ENCODE data around the gene KIF26B.
"Not testable (repeated sequence)": the region's sequence is repeated elsewhere in the genome, so short reads cannot be mapped to it uniquely, and the experiment has no call there.

Gene KIF26B

DNA sequence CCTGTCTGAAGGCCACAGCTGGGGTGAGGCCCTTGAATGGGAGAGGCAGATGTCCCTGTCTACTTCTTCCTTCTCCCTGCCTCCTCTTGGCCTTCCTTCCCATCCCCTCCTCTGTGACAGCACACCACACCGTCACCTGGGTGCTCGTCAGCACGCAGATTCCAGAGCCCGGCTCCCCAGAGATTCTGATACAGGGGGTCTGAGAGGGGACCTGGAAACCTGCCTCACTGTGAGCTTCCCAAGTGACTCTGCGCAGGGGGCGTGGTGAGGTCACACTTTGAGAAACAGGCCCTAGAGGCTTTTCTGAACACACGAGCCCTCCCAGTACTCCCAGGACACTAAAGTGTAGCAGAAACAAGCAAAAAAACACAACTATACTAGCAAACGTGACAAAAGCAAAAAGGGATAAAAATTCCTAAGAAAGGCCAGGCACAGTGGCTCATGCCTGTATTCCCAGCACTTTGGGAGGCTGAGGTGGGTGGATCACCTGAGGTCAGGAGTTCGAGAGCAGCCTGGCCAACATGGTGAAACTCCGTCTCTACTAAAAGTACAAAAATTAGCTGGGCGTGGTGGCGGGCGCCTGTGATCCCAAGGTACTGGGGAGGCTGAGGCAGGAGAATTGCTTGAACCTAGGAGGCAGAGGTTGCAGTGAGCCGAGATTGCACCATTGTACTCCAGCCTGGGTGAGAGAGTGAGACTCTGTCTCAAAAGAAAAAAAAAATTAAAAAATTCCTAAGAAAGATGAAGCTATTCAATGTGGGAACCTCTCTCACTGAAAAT is 201.3 kb downstream of the KIF26B start:
- DNase-seq (ENCODE audit: low spot score), result not testable (repeated sequence)

DNA sequence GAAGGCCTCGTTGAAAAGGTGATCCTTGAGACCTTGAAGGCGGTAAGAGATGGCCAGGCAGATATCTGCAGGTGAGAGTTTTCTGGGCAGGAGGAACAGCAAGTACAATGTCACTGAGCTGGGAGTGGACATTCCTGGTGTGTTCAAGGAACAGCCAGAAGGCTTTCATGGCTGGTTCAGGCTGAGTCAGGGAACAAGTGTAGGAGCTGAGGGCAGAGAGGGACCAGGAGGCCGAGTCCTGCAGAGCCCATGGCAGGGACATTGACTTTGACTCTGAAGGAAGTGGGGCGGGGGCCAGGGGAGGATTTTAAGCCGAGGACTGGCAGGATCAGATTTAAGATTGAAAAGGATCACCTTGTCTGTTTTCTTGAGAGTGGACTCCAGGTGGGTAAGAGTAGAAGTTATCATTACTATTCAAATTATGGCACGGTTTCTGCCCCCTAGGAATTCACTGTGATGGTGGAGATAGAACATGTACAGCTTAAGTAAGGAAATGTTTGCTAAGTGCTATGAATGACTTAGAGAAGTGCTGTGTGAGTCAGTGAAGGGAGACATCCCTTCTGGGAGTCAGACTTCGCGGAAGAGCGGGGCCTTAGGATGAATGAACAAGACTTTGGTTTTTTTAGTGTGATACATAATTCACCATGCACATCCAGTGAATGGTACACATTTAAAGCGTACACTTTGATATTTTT is 202.3 kb downstream of the KIF26B start:
- no peak for DNase-seq (ENCODE audit: low spot score)

DNA sequence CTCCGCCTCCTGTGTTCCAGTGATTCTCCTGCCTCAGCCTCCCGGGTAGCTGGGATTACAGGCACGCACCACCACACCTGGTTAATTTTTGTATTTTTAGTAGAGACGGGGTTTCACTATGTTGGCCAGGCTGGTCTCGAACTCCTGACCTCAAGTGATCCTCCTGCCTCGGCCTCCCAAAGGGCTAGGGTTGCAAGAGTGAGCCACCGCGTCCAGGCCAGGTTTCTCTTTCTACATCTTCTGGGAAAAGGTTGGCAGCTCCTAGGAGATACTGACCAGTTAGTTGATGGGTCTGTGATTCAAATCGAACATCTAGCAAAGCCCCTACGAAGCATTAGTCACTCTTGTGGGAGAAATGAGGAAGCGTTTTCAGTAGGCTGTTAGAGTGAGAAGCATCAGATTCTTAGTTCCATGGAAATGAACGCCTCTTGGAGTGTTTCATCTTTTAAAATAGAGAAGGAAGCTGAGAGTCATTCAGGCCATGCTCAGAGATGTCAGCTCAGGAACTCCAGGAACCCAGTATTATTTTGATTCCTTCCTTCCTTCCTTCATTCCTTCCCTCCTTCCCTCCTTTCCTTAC is 204.4 kb downstream of the KIF26B start:
- not testable (repeated sequence) for DNase-seq (ENCODE audit: low spot score)

DNA sequence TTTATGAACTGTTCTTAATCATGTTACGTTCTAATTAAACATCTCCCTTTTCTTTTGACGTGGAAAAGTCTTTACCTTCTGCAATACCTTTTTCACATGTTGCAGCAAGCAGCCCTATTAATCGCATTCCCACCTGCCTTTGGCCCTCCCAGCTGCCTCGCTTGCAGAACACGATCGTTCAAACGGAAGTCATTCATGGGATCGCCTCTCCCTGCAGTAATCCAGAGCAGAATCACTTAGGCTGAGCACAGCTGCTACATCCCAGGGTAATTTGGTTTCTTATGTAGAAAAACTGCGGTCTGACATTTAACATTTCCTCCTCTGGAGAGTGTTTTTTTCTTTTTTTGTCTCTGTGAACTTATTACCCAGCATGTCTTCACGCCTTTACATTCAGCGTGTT is 206.3 kb downstream of the KIF26B start:
- no peak for DNase-seq (ENCODE audit: low spot score)

DNA sequence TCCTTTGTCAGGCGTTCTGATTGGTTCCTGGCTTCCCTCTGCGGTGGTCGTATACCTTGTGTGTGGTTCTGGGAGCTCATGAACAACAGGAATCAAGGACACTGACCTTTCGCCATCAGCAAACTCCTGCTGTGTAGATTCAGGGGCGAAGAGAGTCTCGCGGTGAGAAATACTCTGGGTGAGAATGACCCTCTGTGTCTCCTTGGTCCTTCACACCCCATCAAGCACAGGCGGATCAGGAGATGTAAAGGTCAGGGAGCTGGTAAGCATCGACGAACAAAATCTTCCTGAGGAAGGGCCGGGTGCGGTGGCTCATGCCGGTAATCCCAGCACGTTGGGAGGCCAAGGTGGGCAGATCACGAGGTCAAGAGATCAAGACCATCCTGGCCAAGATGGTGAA is 207.2 kb downstream of the KIF26B start:
- no peak for DNase-seq (ENCODE audit: low spot score)

DNA sequence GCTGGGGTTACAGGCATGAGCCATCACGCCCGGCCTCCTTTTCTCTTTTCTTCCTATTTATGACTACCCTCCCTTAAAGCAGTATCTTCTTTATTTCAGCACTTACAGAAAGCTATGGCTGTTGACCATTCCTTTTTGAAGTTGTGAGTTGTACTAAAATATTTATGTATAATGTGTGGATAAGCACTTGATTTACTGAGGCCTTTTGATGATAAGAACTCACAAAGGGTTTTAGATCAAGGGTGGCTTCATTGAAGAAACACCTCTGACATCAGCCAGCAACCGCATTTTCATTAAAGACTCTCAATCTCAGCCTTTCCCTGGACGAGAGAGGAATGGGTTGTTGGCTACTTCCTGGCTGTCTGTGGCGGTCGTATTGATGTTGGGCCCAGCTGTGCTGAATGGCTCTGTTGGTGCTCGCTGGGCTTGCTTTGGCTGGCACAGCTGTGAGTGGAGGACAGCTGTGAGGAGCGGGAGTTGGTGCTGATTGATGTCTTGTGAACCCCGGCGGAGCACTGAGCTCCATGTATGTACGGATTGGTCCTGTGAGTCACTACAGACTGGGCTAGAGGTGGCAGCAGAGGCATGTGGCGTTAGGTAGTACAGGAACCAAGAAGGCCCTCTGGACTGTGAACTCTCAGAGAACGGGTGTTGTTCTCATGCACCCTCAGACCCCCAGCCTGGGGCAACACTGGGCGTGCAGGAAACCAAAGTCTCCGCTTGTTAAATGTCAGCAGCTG is 208.8 kb downstream of the KIF26B start:
- no peak for DNase-seq (ENCODE audit: low spot score)

DNA sequence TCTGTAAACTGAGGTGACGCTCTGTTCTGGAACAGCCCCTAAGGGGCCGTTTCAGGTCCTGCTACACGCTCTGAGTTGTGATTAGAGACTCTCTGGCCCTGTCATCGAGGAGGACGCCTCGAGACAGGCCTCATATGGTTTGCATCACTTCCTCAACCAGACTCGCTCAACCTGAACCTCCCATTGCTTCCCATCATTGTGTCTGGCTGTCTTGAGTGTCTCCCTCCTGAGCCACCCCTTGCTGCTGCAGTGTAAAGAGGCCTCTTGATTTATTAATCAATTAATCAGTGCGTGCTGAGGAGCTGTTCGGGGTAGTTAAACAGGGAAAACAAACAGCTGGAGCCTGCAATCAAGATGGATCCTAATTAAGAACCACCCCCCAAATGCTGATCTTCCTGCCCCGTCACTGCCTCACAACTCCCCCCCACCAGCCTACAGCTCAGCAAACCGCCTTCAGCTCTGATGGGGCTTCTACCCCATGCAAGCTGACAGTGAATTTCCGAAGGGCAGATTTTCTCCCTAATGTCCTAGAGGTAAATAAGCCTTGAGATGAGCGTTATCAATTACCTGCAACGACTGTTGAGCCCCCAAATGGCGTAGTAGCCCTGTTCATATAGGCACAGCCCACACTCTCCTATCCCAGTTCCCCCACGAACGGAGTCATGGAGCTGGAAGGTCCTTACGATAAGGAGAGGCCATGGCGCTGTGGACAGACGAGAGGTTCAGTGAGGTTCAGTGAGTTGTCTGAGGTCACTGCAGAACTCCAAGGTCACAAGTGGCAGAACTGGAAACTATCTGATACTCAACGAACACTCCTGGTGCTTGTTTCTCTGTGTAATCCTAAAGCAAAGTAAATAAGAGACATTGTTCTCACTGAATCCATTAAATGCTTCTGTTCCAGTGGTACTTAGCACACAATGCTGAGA is 210.6 kb downstream of the KIF26B start:
- peak; percentile 20 for DNase-seq (ENCODE audit: low spot score)

DNA sequence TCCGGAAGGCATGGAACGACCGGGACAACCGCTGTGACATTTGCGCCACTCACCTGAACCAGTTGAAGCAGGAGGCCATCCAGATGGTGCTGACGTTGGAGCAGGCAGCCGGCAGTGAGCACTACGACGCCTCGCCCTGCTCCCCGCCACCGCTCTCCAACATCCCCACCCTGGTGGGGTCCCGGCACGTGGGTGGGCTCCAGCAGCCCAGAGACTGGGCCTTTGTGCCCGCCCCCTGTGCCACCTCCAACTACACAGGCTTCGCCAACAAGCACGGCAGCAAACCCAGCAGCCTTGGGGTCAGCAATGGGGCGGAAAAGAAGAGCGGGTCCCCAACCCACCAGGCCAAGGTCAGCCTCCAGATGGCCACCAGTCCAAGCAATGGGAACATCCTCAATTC is 212.1 kb downstream of the KIF26B start:
- DNase-seq (ENCODE audit: low spot score), result no peak

DNA sequence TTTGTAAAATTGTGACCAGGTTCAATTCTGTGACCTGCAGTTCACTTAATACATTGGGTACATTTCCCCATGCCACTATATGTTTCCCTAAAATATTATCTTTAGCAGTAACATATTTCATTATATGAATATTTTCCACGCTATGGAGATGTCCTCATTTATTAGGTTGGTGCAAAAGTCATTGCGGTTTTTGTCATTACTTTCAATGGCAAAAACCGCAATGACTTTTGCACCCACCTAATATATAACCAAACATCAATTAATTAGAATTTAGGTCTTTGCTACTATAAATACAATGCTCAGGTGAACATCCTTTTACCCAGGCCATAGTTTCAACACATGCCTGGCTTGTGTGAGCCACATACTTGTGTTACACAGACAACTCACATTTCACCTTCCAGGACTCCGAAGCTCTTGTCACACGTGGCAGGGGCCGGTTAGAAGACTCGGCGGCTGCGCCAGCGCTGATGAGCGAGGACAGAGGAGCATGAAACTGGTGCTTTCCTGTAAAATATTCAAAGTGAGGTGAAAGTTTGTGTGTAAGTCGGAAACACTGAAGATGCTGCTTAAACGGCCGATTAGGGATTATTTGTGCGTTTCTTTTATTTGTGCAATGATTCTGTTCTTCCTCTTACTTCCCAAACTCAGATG is 215.5 kb downstream of the KIF26B start:
- no peak for DNase-seq (ENCODE audit: low spot score)

DNA sequence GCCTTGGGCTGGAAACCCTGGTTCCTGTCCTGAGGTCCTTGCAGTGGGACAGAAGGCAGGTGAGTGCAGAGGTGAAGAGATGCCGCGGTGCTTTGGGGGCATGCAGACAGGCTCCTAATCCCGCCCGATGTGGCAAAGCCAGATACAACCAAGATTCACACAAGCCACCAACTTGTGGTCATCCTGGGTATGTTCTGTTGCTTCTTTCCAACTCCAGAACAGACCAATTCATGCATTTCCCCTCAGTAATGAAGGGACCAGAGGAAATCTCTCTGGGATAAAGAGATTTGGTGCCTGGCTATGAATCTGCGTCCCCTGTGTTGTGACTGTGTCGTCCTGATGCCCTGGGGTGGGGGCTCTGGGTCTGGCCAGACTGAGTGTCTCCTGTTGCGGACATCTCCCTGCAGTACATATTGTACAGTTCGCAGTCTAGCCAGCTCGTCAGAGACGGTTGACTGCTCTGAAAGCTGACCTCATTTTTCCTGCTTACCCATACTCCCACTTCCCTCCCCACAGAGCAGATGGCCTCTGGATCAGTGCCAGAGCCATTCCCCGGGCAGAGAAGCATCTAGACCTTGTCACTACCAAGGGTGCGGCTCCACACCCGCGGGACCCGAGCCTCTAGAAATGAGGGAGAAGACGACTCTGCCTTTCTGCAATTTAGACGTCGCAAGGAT is 216.3 kb downstream of the KIF26B start:
- no peak for DNase-seq (ENCODE audit: low spot score)

DNA sequence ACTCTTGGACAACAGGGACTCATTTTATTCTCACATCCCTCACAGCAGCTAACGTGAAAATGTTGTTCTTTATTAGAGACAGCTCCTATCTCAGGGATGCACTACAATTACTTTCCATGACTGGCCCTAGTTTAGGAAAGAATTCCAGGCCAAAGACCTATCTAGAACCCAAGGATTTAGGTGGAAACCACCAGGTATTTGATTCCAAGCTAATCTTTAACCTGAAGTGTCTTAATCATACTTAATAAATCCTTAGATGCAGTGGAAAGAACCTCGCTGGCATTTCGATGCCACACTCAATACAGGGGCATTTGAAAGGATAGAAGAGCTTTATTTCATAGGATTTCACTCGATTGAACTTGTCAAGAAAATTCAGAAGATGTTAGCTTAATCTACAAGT is 218.3 kb downstream of the KIF26B start:
- DNase-seq (ENCODE audit: low spot score), result no peak

DNA sequence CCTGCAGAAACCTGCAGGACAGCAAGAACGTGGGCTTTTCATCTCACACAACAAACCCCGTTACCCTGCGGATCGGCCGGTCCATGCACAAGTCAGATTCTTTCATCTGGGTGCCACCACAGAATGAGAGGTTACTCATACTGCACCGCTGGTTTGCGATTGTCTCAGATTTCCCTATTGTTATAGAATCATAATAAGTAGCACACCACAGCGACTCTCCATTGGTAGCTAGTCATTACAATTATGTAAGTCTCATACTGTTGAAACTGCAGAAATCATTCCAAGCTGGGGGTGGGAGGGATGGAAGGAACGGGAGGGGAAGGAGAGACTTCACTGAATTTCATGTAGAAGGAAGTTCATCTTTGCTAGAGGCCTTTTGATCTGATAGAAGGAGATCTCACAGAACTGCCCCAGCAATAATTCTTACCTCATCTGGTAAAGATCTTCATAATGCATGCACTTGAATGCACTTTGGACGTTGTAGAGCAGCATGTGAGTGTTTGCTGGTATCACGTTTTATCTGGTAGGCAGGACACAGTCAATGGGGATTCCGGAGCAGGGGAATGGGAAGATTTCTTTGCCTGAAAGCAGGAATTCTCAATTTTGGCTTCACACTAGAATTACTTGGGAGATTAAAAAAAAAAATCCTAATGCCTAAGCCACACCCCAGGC is 221.1 kb downstream of the KIF26B start:
- no peak for DNase-seq (ENCODE audit: low spot score)

DNA sequence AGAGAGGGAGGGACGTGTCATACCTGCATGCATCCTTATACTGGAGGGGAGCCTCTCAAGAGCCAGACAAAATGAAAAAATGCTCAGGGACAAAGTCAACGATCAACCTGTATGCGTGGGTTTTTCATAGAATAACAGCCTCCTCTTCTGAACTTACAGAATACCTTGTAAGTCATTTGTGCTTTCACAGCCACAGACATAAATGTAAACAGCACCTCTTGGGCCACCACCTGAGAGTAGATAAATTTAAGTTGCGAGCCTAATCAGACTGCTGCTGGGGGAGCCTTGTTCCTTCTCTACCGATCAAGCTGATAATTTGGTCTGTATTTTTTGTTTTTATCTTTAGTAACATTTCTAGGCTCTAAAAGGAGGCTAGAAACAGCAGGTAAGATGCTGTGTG is 223.1 kb downstream of the KIF26B start:
- DNase-seq (ENCODE audit: low spot score), result no peak

DNA sequence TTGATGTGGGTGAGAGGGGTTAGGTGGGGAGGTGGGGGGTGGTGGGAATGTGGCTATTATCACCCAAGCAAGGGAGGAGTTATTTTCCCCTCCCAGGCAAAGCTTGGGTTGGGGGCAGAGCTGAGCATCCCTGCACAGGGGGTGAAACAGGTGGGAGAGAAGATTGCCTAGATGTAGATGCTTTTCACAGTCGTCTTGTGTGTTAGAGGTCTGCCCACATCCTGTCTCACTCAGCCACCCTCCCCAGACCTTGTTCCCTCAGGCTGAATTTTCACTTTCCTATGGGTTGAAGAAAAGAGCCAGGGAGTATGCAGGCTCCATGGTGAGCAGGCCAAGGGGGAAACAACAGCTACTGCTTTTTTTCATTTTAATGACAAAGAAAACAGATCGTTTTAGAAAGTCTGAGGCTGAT is 223.5 kb downstream of the KIF26B start:
- DNase-seq (ENCODE audit: low spot score), result no peak

DNA sequence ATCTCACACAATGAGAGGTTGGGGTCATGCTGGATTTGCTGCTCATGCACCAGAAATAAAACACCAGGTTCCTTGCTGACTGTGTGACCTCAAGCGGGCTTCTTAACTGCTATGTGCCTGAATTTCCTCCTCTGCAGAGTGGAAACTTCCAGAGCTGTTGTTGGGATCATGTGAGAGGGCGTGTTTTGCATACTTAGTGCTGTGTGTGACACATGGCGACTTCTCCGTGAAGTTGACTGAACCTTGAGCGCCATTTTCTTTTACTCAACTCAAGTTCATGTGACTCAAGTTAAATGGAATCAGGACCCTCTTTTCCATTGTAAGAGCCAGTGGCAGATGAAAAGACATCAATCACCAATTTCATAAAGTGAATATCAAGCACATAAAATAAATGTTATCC is 224.0 kb downstream of the KIF26B start:
- DNase-seq (ENCODE audit: low spot score), result no peak

DNA sequence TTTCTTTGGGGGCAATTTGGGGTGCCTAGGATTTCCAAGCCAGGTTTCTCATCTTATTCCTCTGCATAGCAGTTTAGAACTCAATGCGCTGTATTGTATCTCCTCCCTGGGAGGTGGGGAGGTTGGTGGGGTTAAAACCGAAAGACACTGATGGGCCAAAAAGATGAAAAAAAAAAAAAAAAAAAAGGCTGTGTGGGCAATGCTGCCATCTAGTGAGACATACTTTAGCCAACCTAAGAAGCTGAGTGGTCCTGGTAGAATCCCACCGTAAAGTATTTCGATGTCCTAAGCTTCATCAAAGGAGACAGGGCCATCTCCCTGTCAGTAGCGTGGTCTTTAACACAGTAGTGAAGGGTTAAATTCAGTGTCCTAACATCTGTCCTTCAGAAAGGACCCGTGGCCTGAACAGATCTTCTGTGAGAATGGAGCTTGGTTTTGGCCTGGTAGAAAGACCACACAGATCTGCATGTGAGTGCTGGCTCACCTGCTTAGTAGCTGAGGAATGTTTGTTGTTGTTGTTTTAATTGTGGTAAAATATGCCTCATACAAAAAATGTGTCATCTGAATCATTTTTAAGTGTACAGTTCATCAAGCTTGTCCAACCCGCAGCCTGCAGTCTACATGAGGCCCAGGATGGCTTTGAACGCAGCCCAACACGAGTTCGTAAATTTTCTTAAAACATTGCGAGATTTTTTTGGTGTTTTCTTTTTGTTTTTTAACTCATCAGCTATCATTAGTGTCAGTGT is 226.2 kb downstream of the KIF26B start:
- DNase-seq (ENCODE audit: low spot score), result peak; percentile 56

DNA sequence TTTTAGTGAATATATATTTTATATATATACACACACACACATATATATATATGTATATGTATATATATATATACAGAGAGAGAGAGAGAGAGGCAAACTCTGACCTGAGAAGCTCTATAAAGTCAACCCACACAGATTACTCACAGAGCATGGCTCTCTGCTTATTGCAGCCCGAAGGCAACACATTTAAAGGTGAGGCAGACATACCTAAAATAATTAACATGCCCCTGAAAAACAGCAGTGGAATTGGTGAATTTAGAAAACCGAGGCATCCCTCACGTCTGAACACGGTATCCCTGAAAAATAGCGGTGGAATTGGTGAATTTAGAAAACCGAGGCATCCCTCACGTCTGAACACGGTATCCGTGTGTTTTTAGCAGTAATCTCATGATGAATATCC is 228.2 kb downstream of the KIF26B start:
- no peak for DNase-seq (ENCODE audit: low spot score)

Data from SK-N-DZ (cell line).